HepG2 (cell line): Measurements from ENCODE around the gene ITGA2. TPM values are rescaled to one million over a fixed set of nuclear protein-coding genes. Genes with fewer than 3 reads are reported as not detected.

ENCODE experiments used
- AHDC1 ChIP-seq: sonication (generic); formaldehyde crosslinking; IDR thresholded peaks from 2 replicates; pipeline ENCODE4 v1.5.1; 2020; ENCODE audit warnings: mild to moderate bottlenecking, missing genetic modification reagents, borderline replicate concordance
- CBFB ChIP-seq: sonication (generic); formaldehyde crosslinking; IDR thresholded peaks from 2 replicates; pipeline ENCODE4 v1.4.0; 2020; ENCODE audit warnings: missing genetic modification reagents
- CBX5 ChIP-seq: sonication (generic); formaldehyde crosslinking; IDR thresholded peaks from 2 replicates; pipeline ENCODE4 v1.4.0; 2020; ENCODE audit warnings: missing genetic modification reagents, borderline replicate concordance
- CEBPB ChIP-seq: IDR thresholded peaks from 2 replicates; pipeline ENCODE4 v1.6.1; 2011; ENCODE audit warnings: low read depth, low read length, improper control_type of control experiment, borderline replicate concordance
- CEBPG ChIP-seq: IDR thresholded peaks from 2 replicates; pipeline ENCODE4 v1.6.1; 2016
- DR1 ChIP-seq: sonication (generic); formaldehyde crosslinking; IDR thresholded peaks from 2 replicates; pipeline ENCODE4 v1.8.0; 2021; ENCODE audit warnings: mild to moderate bottlenecking, missing genetic modification reagents, inconsistent platforms
- PCBP1 ChIP-seq: fragments of 200-400 bp; formaldehyde crosslinking; IDR thresholded peaks from 2 replicates; pipeline ENCODE4 v1.6.1; 2017; ENCODE audit warnings: mild to moderate bottlenecking, low read depth, low read length, borderline replicate concordance
- PPARG ChIP-seq: conservative IDR thresholded peaks from 2 replicates; pipeline ENCODE4 v1.6.1; 2016; ENCODE audit warnings: missing biosample characterization, missing genetic modification reagents
- SIN3A ChIP-seq: IDR thresholded peaks from 2 replicates; pipeline ENCODE4 v1.6.1; 2011; ENCODE audit warnings: low read depth, mild to moderate bottlenecking, control low read depth, low read length, borderline replicate concordance
- SP5 ChIP-seq: IDR thresholded peaks from 2 replicates; pipeline ENCODE4 v1.6.1; 2016; ENCODE audit warnings: low read depth, borderline replicate concordance
- SRF ChIP-seq: IDR thresholded peaks from 2 replicates; pipeline ENCODE4 v1.6.1; 2011; ENCODE audit warnings: mild to moderate bottlenecking, low read depth, low read length, moderate library complexity
- STAG1 ChIP-seq: sonication (generic); formaldehyde crosslinking; IDR thresholded peaks from 2 replicates; pipeline ENCODE4 v1.4.0; 2020; ENCODE audit warnings: missing genetic modification reagents
- ZBTB7B ChIP-seq: sonication (generic); formaldehyde crosslinking; IDR thresholded peaks from 2 replicates; pipeline ENCODE4 v1.4.0; 2020; ENCODE audit warnings: missing genetic modification reagents
- ZNF205 ChIP-seq: IDR thresholded peaks from 2 replicates; pipeline ENCODE4 v1.6.1; 2018; ENCODE audit warnings: missing biosample characterization, missing genetic modification reagents
- ZNF446 ChIP-seq: sonication (generic); formaldehyde crosslinking; IDR thresholded peaks from 2 replicates; pipeline ENCODE4 v1.5.0; 2020; ENCODE audit warnings: mild to moderate bottlenecking, missing genetic modification reagents
- ZNF510 ChIP-seq: sonication (generic); formaldehyde crosslinking; IDR thresholded peaks from 2 replicates; pipeline ENCODE4 v1.4.0; 2020; ENCODE audit warnings: low read depth, mild to moderate bottlenecking, missing genetic modification reagents
- ZNF598 ChIP-seq: sonication (generic); formaldehyde crosslinking; IDR thresholded peaks from 2 replicates; pipeline ENCODE4 v1.5.1; 2020; ENCODE audit warnings: mild to moderate bottlenecking, missing genetic modification reagents, borderline replicate concordance
- polyA plus RNA-seq, 8 experiments: library from polyadenylated mRNA; depleted of rRNA in 3 of 8; stranded (reverse) in 7 of 8; unstranded in 1 of 8; fragments of >200 nt; fragmentation: Illumina TruSeq in 4 of 8; extraction: Trizol in 4 of 8; gene quantifications; 2 replicates each; pipeline versions ENCODE4 v1.2.1 to v1.2.3, GENCODE V29; 2011 to 2016; ENCODE audit warnings: low read depth in 4 of 8, missing spikeins in 1 of 8, mixed read lengths in 1 of 8; ENCODE audit not compliant: insufficient read depth in 1 of 8
- total RNA-seq, 5 experiments: library from RNA; depleted of rRNA; stranded (reverse); fragments of >200 nt; fragmentation: Illumina TruSeq; extraction: Trizol; gene quantifications; 2 replicates each; pipeline ENCODE4 v1.2.3, GENCODE V29; 2016; ENCODE audit warnings: low read depth in 1 of 5
- TF ChIP-seq, protein P1 (sequence below), 2 experiments: IDR thresholded peaks; 2 replicates each; pipeline ENCODE4 v1.6.1; 2011 to 2012; ENCODE audit warnings: low read length in 2 of 2, borderline replicate concordance in 1 of 2, low read depth in 1 of 2, mild to moderate bottlenecking in 1 of 2, moderate library complexity in 1 of 2
- TF ChIP-seq, protein P2 (sequence below): IDR thresholded peaks from 2 replicates; pipeline ENCODE4 v1.6.1; 2016; ENCODE audit warnings: low read depth

Gene ITGA2
- total and polyA plus RNA-seq, 2 of the 13 experiments (the other 11 are each of a cell fraction or from before 2014, with no cell fraction given): 15.8 to 58.3 TPM

DNA sequence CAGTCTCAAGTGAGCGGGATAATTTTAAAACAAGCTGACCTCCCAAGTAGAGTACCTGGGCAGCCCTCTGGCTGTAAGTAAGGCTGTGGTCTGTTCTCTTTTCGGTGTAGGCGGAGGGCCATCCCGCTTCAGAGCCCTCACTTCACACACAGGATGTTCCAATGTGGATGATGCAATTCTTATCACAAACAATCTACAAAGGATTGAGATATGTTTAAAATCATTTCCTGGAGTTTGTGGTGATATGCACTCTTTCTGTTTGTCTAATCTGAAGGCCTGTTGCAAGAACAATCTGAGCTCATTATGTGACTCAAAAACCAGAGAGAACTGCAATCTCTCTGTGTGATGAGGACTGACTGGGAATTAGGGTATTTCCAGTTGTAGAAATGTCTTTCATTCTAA, 42.5 kb downstream of the ITGA2 start (continued):
- TF ChIP-seq ZNF510 (CRISPR knock-in tag) (no peak), DR1 (CRISPR knock-in tag) (no peak), STAG1 (CRISPR knock-in tag) (no peak; the same call in none of the 2 replicates), AHDC1 (CRISPR knock-in tag) (peak; percentile 70; the same call in 1 of the 2 replicates), CBX5 (CRISPR knock-in tag) (peak; percentile 50; the same call in 1 of the 2 replicates), CEBPB (peak; percentile 88), SRF (no peak), ZNF446 (CRISPR knock-in tag) (no peak), ZNF205 (CRISPR knock-in tag) (0 out of 2 replicates have a peak, but pooled peaks have one; percentile 38), PPARG (CRISPR knock-in tag) (peak; percentile 78), SP5 (0 out of 2 replicates have a peak, but pooled peaks have one; percentile 28), CBFB (CRISPR knock-in tag) (0 out of 2 replicates have a peak, but pooled peaks have one; percentile 43), CEBPG (CRISPR knock-in tag) (peak; percentile 99), ZNF598 (CRISPR knock-in tag) (no peak), ZBTB7B (CRISPR knock-in tag) (peak; percentile 14; the same call in 1 of the 2 replicates), SIN3A (no peak), PCBP1 (no peak)
- TF ChIP-seq, protein P1, sequence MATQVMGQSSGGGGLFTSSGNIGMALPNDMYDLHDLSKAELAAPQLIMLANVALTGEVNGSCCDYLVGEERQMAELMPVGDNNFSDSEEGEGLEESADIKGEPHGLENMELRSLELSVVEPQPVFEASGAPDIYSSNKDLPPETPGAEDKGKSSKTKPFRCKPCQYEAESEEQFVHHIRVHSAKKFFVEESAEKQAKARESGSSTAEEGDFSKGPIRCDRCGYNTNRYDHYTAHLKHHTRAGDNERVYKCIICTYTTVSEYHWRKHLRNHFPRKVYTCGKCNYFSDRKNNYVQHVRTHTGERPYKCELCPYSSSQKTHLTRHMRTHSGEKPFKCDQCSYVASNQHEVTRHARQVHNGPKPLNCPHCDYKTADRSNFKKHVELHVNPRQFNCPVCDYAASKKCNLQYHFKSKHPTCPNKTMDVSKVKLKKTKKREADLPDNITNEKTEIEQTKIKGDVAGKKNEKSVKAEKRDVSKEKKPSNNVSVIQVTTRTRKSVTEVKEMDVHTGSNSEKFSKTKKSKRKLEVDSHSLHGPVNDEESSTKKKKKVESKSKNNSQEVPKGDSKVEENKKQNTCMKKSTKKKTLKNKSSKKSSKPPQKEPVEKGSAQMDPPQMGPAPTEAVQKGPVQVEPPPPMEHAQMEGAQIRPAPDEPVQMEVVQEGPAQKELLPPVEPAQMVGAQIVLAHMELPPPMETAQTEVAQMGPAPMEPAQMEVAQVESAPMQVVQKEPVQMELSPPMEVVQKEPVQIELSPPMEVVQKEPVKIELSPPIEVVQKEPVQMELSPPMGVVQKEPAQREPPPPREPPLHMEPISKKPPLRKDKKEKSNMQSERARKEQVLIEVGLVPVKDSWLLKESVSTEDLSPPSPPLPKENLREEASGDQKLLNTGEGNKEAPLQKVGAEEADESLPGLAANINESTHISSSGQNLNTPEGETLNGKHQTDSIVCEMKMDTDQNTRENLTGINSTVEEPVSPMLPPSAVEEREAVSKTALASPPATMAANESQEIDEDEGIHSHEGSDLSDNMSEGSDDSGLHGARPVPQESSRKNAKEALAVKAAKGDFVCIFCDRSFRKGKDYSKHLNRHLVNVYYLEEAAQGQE (IDR thresholded peaks at IDR 0.05; ENCODE audit: borderline replicate concordance in 1 of 2, low read depth in 1 of 2, low read length in 2 of 2): no peak
- TF ChIP-seq, protein P2, sequence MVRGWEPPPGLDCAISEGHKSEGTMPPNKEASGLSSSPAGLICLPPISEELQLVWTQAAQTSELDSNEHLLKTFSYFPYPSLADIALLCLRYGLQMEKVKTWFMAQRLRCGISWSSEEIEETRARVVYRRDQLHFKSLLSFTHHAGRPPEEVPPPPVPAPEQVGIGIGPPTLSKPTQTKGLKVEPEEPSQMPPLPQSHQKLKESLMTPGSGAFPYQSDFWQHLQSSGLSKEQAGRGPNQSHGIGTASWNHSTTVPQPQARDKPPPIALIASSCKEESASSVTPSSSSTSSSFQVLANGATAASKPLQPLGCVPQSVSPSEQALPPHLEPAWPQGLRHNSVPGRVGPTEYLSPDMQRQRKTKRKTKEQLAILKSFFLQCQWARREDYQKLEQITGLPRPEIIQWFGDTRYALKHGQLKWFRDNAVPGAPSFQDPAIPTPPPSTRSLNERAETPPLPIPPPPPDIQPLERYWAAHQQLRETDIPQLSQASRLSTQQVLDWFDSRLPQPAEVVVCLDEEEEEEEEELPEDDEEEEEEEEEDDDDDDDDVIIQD (CRISPR knock-in tag): peak; percentile 57; the same call in 1 of the 2 replicates
